Measurements from ENCODE around the gene CYB5D1. TPM values are rescaled to one million over a fixed set of nuclear protein-coding genes. Genes with fewer than 3 reads are reported as not detected.
A peak's percentile ranks its signal among the peaks of the same experiment; 100 is the strongest.

Gene CYB5D1
- total RNA-seq, 3 donors from 2014 or later, result 11.5 to 17.0 (median 12.2) TPM

DNA sequence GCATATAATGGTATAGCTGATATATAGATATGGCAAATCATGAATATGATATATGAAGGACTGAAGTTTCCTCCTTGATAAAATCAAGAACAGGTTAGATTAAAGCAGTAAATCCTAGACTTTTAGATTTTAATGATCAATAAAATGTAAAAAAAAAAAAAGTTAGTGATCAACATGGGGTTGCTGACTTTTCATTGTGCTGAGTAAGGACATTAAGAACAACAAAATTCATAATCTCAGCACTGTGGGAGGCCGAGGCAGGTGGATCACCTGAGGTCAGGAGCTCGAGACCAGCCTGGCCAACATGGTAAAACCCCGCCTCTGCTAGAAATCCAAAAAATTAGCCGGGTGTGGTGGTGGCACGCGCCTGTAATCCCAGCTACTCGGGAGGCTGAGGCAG lies 20.4 kb downstream of the CYB5D1 start:
- TF ChIP-seq, protein P1, sequence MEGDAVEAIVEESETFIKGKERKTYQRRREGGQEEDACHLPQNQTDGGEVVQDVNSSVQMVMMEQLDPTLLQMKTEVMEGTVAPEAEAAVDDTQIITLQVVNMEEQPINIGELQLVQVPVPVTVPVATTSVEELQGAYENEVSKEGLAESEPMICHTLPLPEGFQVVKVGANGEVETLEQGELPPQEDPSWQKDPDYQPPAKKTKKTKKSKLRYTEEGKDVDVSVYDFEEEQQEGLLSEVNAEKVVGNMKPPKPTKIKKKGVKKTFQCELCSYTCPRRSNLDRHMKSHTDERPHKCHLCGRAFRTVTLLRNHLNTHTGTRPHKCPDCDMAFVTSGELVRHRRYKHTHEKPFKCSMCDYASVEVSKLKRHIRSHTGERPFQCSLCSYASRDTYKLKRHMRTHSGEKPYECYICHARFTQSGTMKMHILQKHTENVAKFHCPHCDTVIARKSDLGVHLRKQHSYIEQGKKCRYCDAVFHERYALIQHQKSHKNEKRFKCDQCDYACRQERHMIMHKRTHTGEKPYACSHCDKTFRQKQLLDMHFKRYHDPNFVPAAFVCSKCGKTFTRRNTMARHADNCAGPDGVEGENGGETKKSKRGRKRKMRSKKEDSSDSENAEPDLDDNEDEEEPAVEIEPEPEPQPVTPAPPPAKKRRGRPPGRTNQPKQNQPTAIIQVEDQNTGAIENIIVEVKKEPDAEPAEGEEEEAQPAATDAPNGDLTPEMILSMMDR (IDR thresholded peaks at IDR 0.05), result no peak
- no peaks in the 10 kb centered on the region for H3K9me3 ChIP-seq
- ATAC-seq (no peak), DNase-seq (no peak)
- intact Hi-C loops (cut with DNase I, micrococcal nuclease), result no loop called here
- H3K36me3 ChIP-seq (ENCODE audit: low read depth), result no peaks in the 10 kb centered on the region
- H3K4me1 ChIP-seq (ENCODE audit: low read depth), result peaks cover 25% of the 10 kb centered on the region
- no peak overlapping the region for H3K4me3 ChIP-seq

DNA sequence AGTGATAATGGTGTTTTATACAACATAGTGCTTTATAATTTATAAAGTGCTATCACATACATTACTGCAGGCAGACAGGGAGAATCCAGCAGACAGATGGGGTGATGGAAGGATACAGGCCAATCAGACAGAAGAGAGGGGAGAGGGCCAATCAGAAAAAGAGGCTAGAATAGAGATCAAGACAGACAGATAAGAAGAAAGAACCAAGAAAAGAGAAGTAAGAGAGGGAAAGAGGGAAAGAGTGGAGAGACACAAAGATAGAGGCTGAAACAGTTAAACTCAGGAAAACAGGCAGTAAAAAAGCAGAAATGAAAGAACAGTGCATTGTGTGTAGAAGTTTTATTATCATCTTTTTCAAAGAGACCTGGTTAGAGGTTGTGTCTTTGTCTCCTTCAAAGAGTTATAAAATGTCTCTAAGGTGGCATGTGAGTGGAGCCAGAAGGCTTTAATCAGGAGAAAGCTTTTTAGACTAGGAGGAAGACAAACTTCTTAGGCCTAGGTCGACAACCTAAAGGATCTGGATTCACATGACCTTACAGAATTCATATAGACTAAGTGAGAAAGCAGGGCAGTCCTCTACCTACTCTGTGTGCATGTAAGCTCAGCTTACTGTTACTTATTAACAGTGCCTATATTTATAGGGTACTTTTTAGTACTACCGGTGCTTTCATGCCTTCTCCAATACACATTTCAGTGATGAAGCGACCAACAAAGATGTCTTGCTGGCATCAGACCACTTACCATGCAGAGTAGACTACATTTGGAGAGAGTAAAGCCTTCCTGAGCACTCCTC lies 22.5 kb downstream of the CYB5D1 start:
- peak; percentile 15 for ATAC-seq
- intact Hi-C loops (cut with DNase I, micrococcal nuclease), result no loop called here

DNA sequence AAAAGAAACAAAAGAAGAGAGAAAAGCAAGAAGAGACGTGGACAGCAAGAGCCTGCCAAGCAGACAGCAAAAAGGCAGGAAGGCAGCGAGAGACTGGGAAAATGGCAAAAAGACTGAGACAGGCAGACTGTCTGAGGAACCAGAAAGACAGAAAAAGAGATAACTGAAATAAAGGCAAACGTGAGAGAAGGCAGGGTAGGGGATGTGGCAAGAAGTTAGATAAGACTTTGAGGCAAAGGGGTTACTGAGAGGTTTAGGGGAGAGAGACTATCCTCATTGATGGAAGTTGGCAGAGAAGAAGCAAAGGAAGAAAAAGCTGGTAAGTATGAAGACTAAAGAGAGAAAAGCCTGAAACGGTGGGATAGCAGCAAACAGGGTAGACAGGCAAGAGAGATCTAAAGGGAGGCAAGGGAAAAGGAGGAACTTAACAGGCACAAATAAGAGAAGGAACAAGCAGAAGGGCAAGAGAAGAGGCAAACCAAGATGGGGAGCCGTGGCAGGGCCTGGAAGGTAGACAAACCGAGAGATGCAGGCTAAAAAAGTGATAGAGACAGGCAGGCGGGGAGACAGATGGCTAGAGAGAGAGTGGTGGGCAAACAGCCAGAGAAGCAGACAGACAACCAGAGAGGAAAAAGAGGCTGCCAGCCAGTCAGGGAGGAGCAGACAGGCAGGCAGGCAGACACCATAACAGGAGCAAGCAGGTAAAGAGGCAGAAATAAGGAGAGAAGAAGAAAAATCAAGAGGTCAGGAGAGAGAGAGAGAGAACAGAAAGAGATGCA lies 23.7 kb downstream of the CYB5D1 start:
- intact Hi-C loops (cut with DNase I, micrococcal nuclease), result no loop called here
- Histone ChIP-seq H3K9me3 (no peaks in the 10 kb centered on the region), H3K4me3 (no peak overlapping the region), H3K4me1 (ENCODE audit: low read depth) (peaks cover 30% of the 10 kb centered on the region), H3K36me3 (ENCODE audit: low read depth) (no peaks in the 10 kb centered on the region)
- TF ChIP-seq, protein P1 (IDR thresholded peaks at IDR 0.05), result no peak
- DNase-seq (no peak), ATAC-seq (no peak)

More for the DNA sequence above, 22.5 kb downstream of the CYB5D1 start:
- no peak for DNase-seq
- TF ChIP-seq, protein P1 (IDR thresholded peaks at IDR 0.05), result no peak
- Histone ChIP-seq H3K36me3 (ENCODE audit: low read depth) (no peaks in the 10 kb centered on the region), H3K4me1 (ENCODE audit: low read depth) (peaks cover 25% of the 10 kb centered on the region), H3K4me3 (no peak overlapping the region), H3K9me3 (no peaks in the 10 kb centered on the region)

DNA sequence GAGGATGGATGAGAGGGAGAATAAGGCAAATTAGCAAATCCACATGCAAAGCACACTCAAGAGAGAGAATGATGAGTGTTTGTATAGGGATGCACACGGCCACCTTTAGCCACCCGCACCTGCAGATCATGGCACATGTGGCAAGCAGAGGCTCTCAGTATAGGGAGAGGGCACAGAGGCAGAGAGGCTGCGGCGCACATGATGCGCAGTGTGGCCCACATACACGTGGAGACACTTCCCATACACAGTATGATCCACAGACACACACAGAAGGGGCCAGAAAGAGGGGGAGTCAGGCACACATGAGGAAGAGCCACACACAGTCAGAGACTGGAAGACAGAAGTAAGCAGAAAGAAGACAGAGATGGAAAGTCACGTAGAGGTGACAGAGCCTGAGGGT lies 24.3 kb downstream of the CYB5D1 start:
- H3K9me3 ChIP-seq, result no peaks in the 10 kb centered on the region
- TF ChIP-seq, protein P1 (IDR thresholded peaks at IDR 0.05), result no peak
- intact Hi-C loops (cut with DNase I, micrococcal nuclease), result no loop called here
- DNase-seq (no peak), ATAC-seq (no peak)
- no peaks in the 10 kb centered on the region for H3K36me3 ChIP-seq (ENCODE audit: low read depth)
- peaks cover 35% of the 10 kb centered on the region for H3K4me1 ChIP-seq (ENCODE audit: low read depth)
- no peak overlapping the region for H3K4me3 ChIP-seq

DNA sequence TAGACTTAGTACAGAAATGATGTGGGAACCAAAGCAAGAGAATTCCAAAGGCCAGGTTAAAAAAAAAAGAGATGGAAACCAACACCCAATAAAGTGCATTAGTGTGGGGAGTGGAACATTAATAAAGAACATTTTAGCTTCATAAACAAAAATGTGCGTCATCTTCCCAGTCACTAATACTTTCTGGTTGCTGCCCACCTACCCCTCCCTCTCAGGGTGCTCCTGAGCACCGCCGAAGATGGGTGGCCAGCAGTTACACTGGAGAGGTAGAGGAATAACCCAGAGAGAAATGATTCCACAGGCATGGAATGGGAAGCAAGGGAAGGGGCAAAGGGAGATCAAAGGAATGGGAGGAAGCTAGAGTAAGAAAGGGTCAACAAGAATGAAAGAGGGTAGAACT lies 24.8 kb downstream of the CYB5D1 start:
- Histone ChIP-seq H3K4me1 (ENCODE audit: low read depth) (peaks cover 39% of the 10 kb centered on the region), H3K9me3 (no peaks in the 10 kb centered on the region), H3K4me3 (no peak overlapping the region), H3K36me3 (ENCODE audit: low read depth) (no peaks in the 10 kb centered on the region)
- intact Hi-C loops (cut with DNase I, micrococcal nuclease), result no loop called here
- TF ChIP-seq, protein P1 (IDR thresholded peaks at IDR 0.05), result no peak
- ATAC-seq, result no peak
- no peak for DNase-seq

Measured in mucosa of descending colon (tissue), 3 donors.